Mesothelial cell of epicardium (in vitro differentiated cells): ENCODE data around the gene SLC9A9. TPM values are rescaled to one million over a fixed set of nuclear protein-coding genes. Genes with fewer than 3 reads are reported as not detected.

Source experiments
- DNase-seq, 2 experiments: peaks; one replicate each; pipeline ENCODE4 v3.0.0; 2021; ENCODE audit warnings: low spot score in 2 of 2; ENCODE audit not compliant: unreplicated experiment in 2 of 2
- H3K27ac Mint-ChIP-seq: 2 replicates; pipeline ENCODE4 v1.8.0; 2021; ENCODE audit warnings: mixed read lengths
- H3K27me3 Mint-ChIP-seq: 2 replicates; pipeline ENCODE4 v1.8.0; 2021; ENCODE audit warnings: low read depth, mixed read lengths
- H3K36me3 Mint-ChIP-seq: 2 replicates; pipeline ENCODE4 v1.8.0; 2021; ENCODE audit warnings: mixed read lengths
- H3K4me1 Mint-ChIP-seq: 2 replicates; pipeline ENCODE4 v1.8.0; 2021; ENCODE audit warnings: mixed read lengths
- H3K4me3 Mint-ChIP-seq: 2 replicates; pipeline ENCODE4 v1.8.0; 2021; ENCODE audit warnings: mild to moderate bottlenecking, moderate library complexity, mixed read lengths
- H3K9me3 Mint-ChIP-seq: 2 replicates; pipeline ENCODE4 v1.8.0; 2021; ENCODE audit warnings: mixed read lengths
- CTCF ChIP-seq: fragments of 200-600 bp; sonication (generic); IDR thresholded peaks from one replicate; pipeline ENCODE4 v1.5.0; 2021; ENCODE audit warnings: antibody characterized with exemption; ENCODE audit not compliant: unreplicated experiment
- total RNA-seq: library from RNA; stranded (reverse); gene quantifications from 3 replicates; pipeline ENCODE4 v1.2.1, GENCODE V29; 2021

SLC9A9 gene
- total RNA-seq, 1 donor from 2014 or later, result 2.7 TPM

- Mint-ChIP-seq H3K9me3 (no peaks in the 10 kb centered on the region), H3K4me1 (peaks cover 27% of the 10 kb centered on the region), H3K36me3 (no peaks in the 10 kb centered on the region), H3K4me3 (no peak overlapping the region), H3K27ac (no peak overlapping the region), H3K27me3 (no peaks in the 10 kb centered on the region)
- TF ChIP-seq CTCF, result no peak
- no peak for DNase-seq
Observed at GRCh38 chr3:143850877-143851276, 2.6 kb upstream of the SLC9A9 start.

- Mint-ChIP-seq H3K4me3 (no peak overlapping the region), H3K27ac (no peak overlapping the region), H3K9me3 (no peaks in the 10 kb centered on the region), H3K4me1 (peaks cover 27% of the 10 kb centered on the region), H3K27me3 (no peaks in the 10 kb centered on the region), H3K36me3 (no peaks in the 10 kb centered on the region)
- no peak for DNase-seq
- TF ChIP-seq CTCF, result no peak
Observed at GRCh38 chr3:143849854-143850549, 1.7 kb upstream of the SLC9A9 start.

- peak overlapping the region; percentile 88 for H3K4me3 Mint-ChIP-seq
- H3K4me1 Mint-ChIP-seq, result peaks cover 27% of the 10 kb centered on the region
- TF ChIP-seq CTCF, result no peak
- no peaks in the 10 kb centered on the region for H3K9me3 Mint-ChIP-seq
- peak overlapping the region; percentile 88 for H3K27ac Mint-ChIP-seq
- no peaks in the 10 kb centered on the region for H3K36me3 Mint-ChIP-seq
- H3K27me3 Mint-ChIP-seq, result no peaks in the 10 kb centered on the region
- no peak for DNase-seq
Observed at GRCh38 chr3:143848704-143849103, 436 bp upstream of the SLC9A9 start.

- no peak for DNase-seq
- no peaks in the 10 kb centered on the region for H3K9me3 Mint-ChIP-seq
- no peak overlapping the region for H3K27ac Mint-ChIP-seq
- peaks cover 15% of the 10 kb centered on the region for H3K4me1 Mint-ChIP-seq
- no peak overlapping the region for H3K4me3 Mint-ChIP-seq
- H3K27me3 Mint-ChIP-seq, result peaks cover 2% of the 10 kb centered on the region
- no peaks in the 10 kb centered on the region for H3K36me3 Mint-ChIP-seq
- TF ChIP-seq CTCF, result no peak
Observed at GRCh38 chr3:143843587-143843986, 4.7 kb downstream of the SLC9A9 start.

GRCh38 chr3:143840636-143841035, 7.6 kb downstream of the SLC9A9 start:
- Mint-ChIP-seq H3K4me1 (no peaks in the 10 kb centered on the region), H3K4me3 (no peak overlapping the region), H3K27ac (no peak overlapping the region), H3K9me3 (no peaks in the 10 kb centered on the region), H3K27me3 (peaks cover 2% of the 10 kb centered on the region), H3K36me3 (no peaks in the 10 kb centered on the region)
- no peak for TF ChIP-seq CTCF
- no peak for DNase-seq
